ENCODE results near the gene AP5B1. TPM values are rescaled to one million over a fixed set of nuclear protein-coding genes. Genes with fewer than 3 reads are reported as not detected.

Gene AP5B1
- total and polyA plus RNA-seq, 2 of the 8 experiments (the other 6 are each of a cell fraction or from before 2014, with no cell fraction given) = 7.6 to 10.0 TPM

DNA sequence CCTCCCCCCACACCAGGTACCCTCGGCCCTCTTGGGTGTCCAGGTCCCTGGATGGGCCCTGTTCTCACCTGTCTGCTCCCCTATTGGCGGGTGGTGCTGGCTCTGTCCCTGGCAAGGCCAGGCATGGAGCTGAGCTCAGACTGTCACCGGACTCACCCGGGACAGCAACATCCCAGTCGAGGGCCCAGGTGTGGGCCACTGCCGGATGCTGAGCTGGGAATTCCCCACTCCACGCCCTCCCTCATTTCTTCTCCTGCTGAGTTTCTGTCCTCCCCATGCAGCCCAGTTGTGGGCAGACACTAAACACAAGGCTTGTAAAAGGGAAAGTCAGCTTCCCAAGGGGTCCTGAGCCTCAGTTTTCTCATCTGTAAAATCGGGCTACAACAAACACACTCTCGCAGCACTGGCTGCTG, 2.0 kb upstream of the AP5B1 start:
- H3K79me1 ChIP-seq (ENCODE audit: low read depth, low read length) = 0 out of 2 replicates have a peak, but pooled peaks cover 2% of the 10 kb centered on the region
- H2BK12ac ChIP-seq (ENCODE audit: low read depth, low read length) = no peak overlapping the region
- no peak overlapping the region for H2AFZ ChIP-seq (ENCODE audit: low read length)
- H3K4ac ChIP-seq (replicated peaks; ENCODE audit: insufficient read length, low read depth, low read length) = no peak overlapping the region
- ChIA-PET POLR2A (ENCODE audit: partially characterized antibody) (interaction anchor here (0.9 to 2.4 kb wide), 3 partner anchors 8 to 20 kb away, joined by 3 to 7 read pairs (median 3); no protein-coding TSS in a partner anchor), CTCF (ENCODE audit: partially characterized antibody) (interaction anchor here (0.5 to 12.7 kb wide), 14 partner anchors 9 to 205 kb away, joined by 3 to 109 read pairs (median 4); partner anchors contain the start of gene KAT5)
- no peak overlapping the region for H3K14ac ChIP-seq (ENCODE audit: insufficient read length)
- H3K4me2 ChIP-seq (ENCODE audit: insufficient read depth in 1 of 2, low read depth in 2 of 2, low read length in 2 of 2) = no peak overlapping the region
- peak overlapping the region; percentile 25; the same call in 1 of the 2 replicates for H2BK15ac ChIP-seq (ENCODE audit: low read length)
- H3K4me3 ChIP-seq (ENCODE audit: extremely low read depth in 1 of 4, insufficient read depth in 2 of 4, low read depth in 3 of 4, low read length in 4 of 4) = no peak overlapping the region
- no peak overlapping the region for H3K27ac ChIP-seq (ENCODE audit: low read depth, low read length)
- H2BK120ac ChIP-seq (replicated peaks; ENCODE audit: low read depth, low read length) = no peak overlapping the region
- peaks cover 1 to 14% of the 10 kb centered on the region in 2 experiments for H4K20me1 ChIP-seq (replicated peaks in 1 of 2; ENCODE audit: control insufficient read depth in 1 of 2, insufficient read depth in 2 of 2, low read length in 2 of 2)
- H3K9ac ChIP-seq (replicated peaks in 1 of 4; ENCODE audit: extremely low read depth in 1 of 4, low read depth in 3 of 4, low read length in 3 of 4) = no peak overlapping the region
- H4K91ac ChIP-seq (replicated peaks; ENCODE audit: insufficient read length, low read length) = no peak overlapping the region
- no peak overlapping the region for H3K56ac ChIP-seq (replicated peaks; ENCODE audit: insufficient read length, low read depth, low read length)
- 84% methylated on average over 9 of the region's 9 CpGs; no CpG with 5 or more reads in 1 of the 2 experiments for WGBS, 2 experiments (ENCODE audit: extremely low coverage in 1 of 2, insufficient coverage in 1 of 2, insufficient read length in 1 of 2, insufficient replicate concordance in 2 of 2, low coverage in 1 of 2, low lambda C conversion rate in 2 of 2, missing lambda C conversion rate in 1 of 2)
- peaks cover 20 to 47% (median 44%) of the 10 kb centered on the region in 4 experiments for H3K27me3 ChIP-seq (replicated peaks in 1 of 4; ENCODE audit: control insufficient read depth in 3 of 4, extremely low read depth in 1 of 4, insufficient read depth in 3 of 4, low read length in 3 of 4)
- no peak for DNase-seq (ENCODE audit: low read depth in 1 of 2, low spot score in 2 of 2)
- peaks cover 0 to 11% (median 0%) of the 10 kb centered on the region in 4 experiments; a peak in 3 of 8 replicates for H3K36me3 ChIP-seq (ENCODE audit: control insufficient read depth in 2 of 4, insufficient read depth in 4 of 4, low read length in 3 of 4)
- H2BK20ac ChIP-seq (ENCODE audit: low read length) = no peak overlapping the region
- peaks cover 0 to 20% (median 7%) of the 10 kb centered on the region in 4 experiments; a peak in 6 of 7 replicates for H3K4me1 ChIP-seq (replicated peaks in 1 of 4; ENCODE audit: control insufficient read depth in 3 of 4, insufficient read depth in 4 of 4, low read length in 3 of 4)
- no peak overlapping the region for H4K8ac ChIP-seq (ENCODE audit: extremely low read depth, insufficient read depth, low read length)
- no peak overlapping the region for H3K23ac ChIP-seq (ENCODE audit: insufficient read length)
- H2AK5ac ChIP-seq (ENCODE audit: low read depth, low read length) = no peak overlapping the region
- no peak for FAIRE-seq
- no peak for TF ChIP-seq KDM4A (IDR thresholded peaks at IDR 0.05; ENCODE audit: low read depth, low read length, severe bottlenecking)
- no peak for TF ChIP-seq TBP (IDR thresholded peaks at IDR 0.05; ENCODE audit: low read depth, low read length)
- no peak for TF ChIP-seq CTBP2 (IDR thresholded peaks at IDR 0.05; ENCODE audit: borderline replicate concordance, insufficient read depth, insufficient read length, low read length)
- TF ChIP-seq TAF1 (IDR thresholded peaks at IDR 0.05; ENCODE audit: low read depth, low read length) = no peak
- TF ChIP-seq RBBP5 (IDR thresholded peaks at IDR 0.05; ENCODE audit: borderline replicate concordance, low read depth, low read length) = no peak
- no peaks in the 10 kb centered on the region for H3K9me3 ChIP-seq (ENCODE audit: insufficient read depth in 2 of 2, low read depth in 1 of 2, low read length in 1 of 2)
- H3K23me2 ChIP-seq (ENCODE audit: low read depth, low read length) = peaks cover 17% of the 10 kb centered on the region; the same call in 1 of the 2 replicates
- no peak overlapping the region for H4K5ac ChIP-seq (ENCODE audit: insufficient read length, low read depth, low read length)
- no peak overlapping the region for H3K18ac ChIP-seq (ENCODE audit: extremely low read depth, low read length)
- H3K79me2 ChIP-seq (ENCODE audit: control insufficient read depth in 1 of 2, insufficient read depth in 2 of 2, low read length in 2 of 2) = no peaks in the 10 kb centered on the region
- H2BK5ac ChIP-seq (ENCODE audit: low read depth, low read length) = no peak overlapping the region
